ENCODE results near the gene LAMA1.

LAMA1 gene

GRCh38 chr18:7048081-7048480 is 69.5 kb downstream of the LAMA1 start:
- DNase-seq = no peak

GRCh38 chr18:7047336-7047735 is 70.3 kb downstream of the LAMA1 start:
- DNase-seq = no peak

GRCh38 chr18:7038330-7038851 is 79.2 kb downstream of the LAMA1 start:
- no peak for DNase-seq

GRCh38 chr18:7037470-7037869 is 80.1 kb downstream of the LAMA1 start:
- DNase-seq = no peak

GRCh38 chr18:7035807-7036206 is 81.8 kb downstream of the LAMA1 start:
- DNase-seq = no peak

- no peak for DNase-seq
These were observed 82.7 kb downstream of the LAMA1 start for GRCh38 chr18:7034924-7035323.

- no peak for DNase-seq
These were observed 85.1 kb downstream of the LAMA1 start for GRCh38 chr18:7032537-7032936.

GRCh38 chr18:7028625-7029024 is 89.0 kb downstream of the LAMA1 start:
- DNase-seq = no peak

- DNase-seq = no peak
These were observed 92.4 kb downstream of the LAMA1 start for GRCh38 chr18:7025194-7025593.

- no peak for DNase-seq
These were observed 94.0 kb downstream of the LAMA1 start for GRCh38 chr18:7023581-7023980.

GRCh38 chr18:7023063-7023580 is 94.5 kb downstream of the LAMA1 start:
- no peak for DNase-seq

- peak; percentile 48 for DNase-seq
These were observed 95.4 kb downstream of the LAMA1 start for GRCh38 chr18:7021994-7022840.

GRCh38 chr18:7020995-7021777 is 96.4 kb downstream of the LAMA1 start:
- DNase-seq = no peak

GRCh38 chr18:7017013-7017412 is 100.6 kb downstream of the LAMA1 start:
- DNase-seq = no peak

- no peak for DNase-seq
These were observed 106.5 kb downstream of the LAMA1 start for GRCh38 chr18:7011142-7011541.

GRCh38 chr18:7004009-7004408 is 113.6 kb downstream of the LAMA1 start:
- no peak for DNase-seq

GRCh38 chr18:7002107-7002506 is 115.5 kb downstream of the LAMA1 start:
- peak; percentile 3 for DNase-seq

GRCh38 chr18:7000484-7001096 is 117.0 kb downstream of the LAMA1 start:
- no peak for DNase-seq

- DNase-seq = no peak
These were observed 119.8 kb downstream of the LAMA1 start for GRCh38 chr18:6997808-6998207.

GRCh38 chr18:6994771-6995430 is 122.7 kb downstream of the LAMA1 start:
- DNase-seq = no peak

GRCh38 chr18:6994056-6994770 is 123.4 kb downstream of the LAMA1 start:
- no peak for DNase-seq

- no peak for DNase-seq
These were observed 124.8 kb downstream of the LAMA1 start for GRCh38 chr18:6992761-6993160.

All from NCI-H146 (cell line).